ENCODE results near the gene OR2T11. TPM values are rescaled to one million over a fixed set of nuclear protein-coding genes. Genes with fewer than 3 reads are reported as not detected.

OR2T11 gene
- polyA plus RNA-seq, 1 donor = not detected

DNA sequence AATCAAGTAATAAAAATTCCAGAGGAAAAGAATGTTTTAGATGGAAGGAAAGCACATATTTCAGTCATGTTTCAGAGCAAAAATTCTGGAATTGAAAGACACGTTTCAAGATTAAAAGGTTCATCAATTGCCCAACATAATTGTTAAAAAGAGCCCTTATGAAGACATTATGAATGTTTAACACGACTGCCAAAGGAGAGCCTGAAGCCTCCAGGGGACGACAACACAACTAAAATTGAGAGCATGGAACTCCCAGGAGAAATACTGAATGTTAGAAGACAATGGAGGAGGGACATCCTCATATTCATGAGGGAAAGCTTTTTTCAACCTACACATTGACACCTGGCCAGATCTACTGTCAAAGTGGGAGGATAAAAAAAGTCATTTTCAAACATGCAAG, 16.0 kb downstream of the OR2T11 start:
- H3K27me3 ChIP-seq (ENCODE audit: control insufficient read depth, insufficient read depth, low read length) = no peaks in the 10 kb centered on the region
- no peak overlapping the region for H3K27ac ChIP-seq (ENCODE audit: low read length)
- H3K9me3 ChIP-seq (ENCODE audit: control insufficient read depth, low read depth, low read length) = no peaks in the 10 kb centered on the region
- no peak overlapping the region for H3K4me3 ChIP-seq (ENCODE audit: low read length)
- no peaks in the 10 kb centered on the region for H3K36me3 ChIP-seq (ENCODE audit: control insufficient read depth, insufficient read depth, low read length)
- H3K4me1 ChIP-seq (ENCODE audit: control insufficient read depth, insufficient read depth, low read length) = no peaks in the 10 kb centered on the region
- peak; percentile 24 to 28 for DNase-seq
- 10% methylated on average over 3 of the region's 3 CpGs for WGBS (ENCODE audit: insufficient coverage, low lambda C conversion rate)

- no peaks in the 10 kb centered on the region for H3K4me1 ChIP-seq (ENCODE audit: control insufficient read depth, insufficient read depth, low read length)
- H3K4me3 ChIP-seq (ENCODE audit: low read length) = no peak overlapping the region
- H3K9me3 ChIP-seq (ENCODE audit: control insufficient read depth, low read depth, low read length) = no peaks in the 10 kb centered on the region
- H3K27ac ChIP-seq (ENCODE audit: low read length) = no peak overlapping the region
- no CpG with 5 or more reads among the region's 7 CpGs for WGBS (ENCODE audit: insufficient coverage, low lambda C conversion rate)
- no peaks in the 10 kb centered on the region for H3K27me3 ChIP-seq (ENCODE audit: control insufficient read depth, insufficient read depth, low read length)
- no peak for DNase-seq
- H3K36me3 ChIP-seq (ENCODE audit: control insufficient read depth, insufficient read depth, low read length) = no peaks in the 10 kb centered on the region
Observed at GRCh38 chr1:248618119-248618518, 16.8 kb downstream of the OR2T11 start.

GRCh38 chr1:248613742-248614141, 21.1 kb downstream of the OR2T11 start:
- no peak overlapping the region for H3K27ac ChIP-seq (ENCODE audit: low read length)
- WGBS (ENCODE audit: insufficient coverage, low lambda C conversion rate) = no CpG with 5 or more reads among the region's 1 CpG
- no peaks in the 10 kb centered on the region for H3K9me3 ChIP-seq (ENCODE audit: control insufficient read depth, low read depth, low read length)
- no peaks in the 10 kb centered on the region for H3K27me3 ChIP-seq (ENCODE audit: control insufficient read depth, insufficient read depth, low read length)
- H3K36me3 ChIP-seq (ENCODE audit: control insufficient read depth, insufficient read depth, low read length) = no peaks in the 10 kb centered on the region
- no peak for DNase-seq
- H3K4me1 ChIP-seq (ENCODE audit: control insufficient read depth, insufficient read depth, low read length) = no peaks in the 10 kb centered on the region
- no peak overlapping the region for H3K4me3 ChIP-seq (ENCODE audit: low read length)

- no peaks in the 10 kb centered on the region for H3K9me3 ChIP-seq (ENCODE audit: control insufficient read depth, low read depth, low read length)
- H3K36me3 ChIP-seq (ENCODE audit: control insufficient read depth, insufficient read depth, low read length) = no peaks in the 10 kb centered on the region
- H3K4me3 ChIP-seq (ENCODE audit: low read length) = no peak overlapping the region
- no CpG with 5 or more reads among the region's 4 CpGs for WGBS (ENCODE audit: insufficient coverage, low lambda C conversion rate)
- DNase-seq = no peak
- H3K27me3 ChIP-seq (ENCODE audit: control insufficient read depth, insufficient read depth, low read length) = no peaks in the 10 kb centered on the region
- H3K4me1 ChIP-seq (ENCODE audit: control insufficient read depth, insufficient read depth, low read length) = no peaks in the 10 kb centered on the region
- H3K27ac ChIP-seq (ENCODE audit: low read length) = no peak overlapping the region
Observed at GRCh38 chr1:248611883-248612414, 22.9 kb downstream of the OR2T11 start.

GRCh38 chr1:248610301-248610700, 24.6 kb downstream of the OR2T11 start:
- H3K27ac ChIP-seq (ENCODE audit: low read length) = no peak overlapping the region
- 83% methylated on average over 1 of the region's 3 CpGs for WGBS (ENCODE audit: insufficient coverage, low lambda C conversion rate)
- no peaks in the 10 kb centered on the region for H3K4me1 ChIP-seq (ENCODE audit: control insufficient read depth, insufficient read depth, low read length)
- no peak for DNase-seq
- H3K27me3 ChIP-seq (ENCODE audit: control insufficient read depth, insufficient read depth, low read length) = no peaks in the 10 kb centered on the region
- no peak overlapping the region for H3K4me3 ChIP-seq (ENCODE audit: low read length)
- no peaks in the 10 kb centered on the region for H3K9me3 ChIP-seq (ENCODE audit: control insufficient read depth, low read depth, low read length)
- H3K36me3 ChIP-seq (ENCODE audit: control insufficient read depth, insufficient read depth, low read length) = no peaks in the 10 kb centered on the region

DNA sequence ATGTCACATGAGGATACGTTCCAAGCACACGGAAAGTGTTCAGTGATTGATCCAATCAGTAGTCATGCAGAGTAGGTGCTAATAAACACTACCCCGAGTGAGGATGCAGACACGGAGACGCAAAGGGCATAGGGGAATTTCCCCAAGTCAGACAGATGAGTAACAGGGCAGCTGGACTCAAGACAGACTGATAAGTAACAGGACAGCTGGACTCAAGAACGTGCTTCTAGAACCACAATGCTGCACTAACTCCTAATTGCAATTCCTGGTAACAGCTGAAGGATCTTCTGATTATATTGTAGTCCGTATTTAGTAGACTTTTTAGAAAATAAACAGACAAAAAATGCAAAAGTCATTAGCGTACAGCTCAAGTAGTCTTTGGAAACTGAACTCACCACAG, 35.5 kb downstream of the OR2T11 start:
- 100% methylated on average over 1 of the region's 8 CpGs for WGBS (ENCODE audit: insufficient coverage, low lambda C conversion rate)
- Histone ChIP-seq H3K27me3 (ENCODE audit: control insufficient read depth, insufficient read depth, low read length) (no peaks in the 10 kb centered on the region), H3K4me3 (ENCODE audit: low read length) (no peak overlapping the region), H3K36me3 (ENCODE audit: control insufficient read depth, insufficient read depth, low read length) (no peaks in the 10 kb centered on the region), H3K4me1 (ENCODE audit: control insufficient read depth, insufficient read depth, low read length) (no peaks in the 10 kb centered on the region), H3K27ac (ENCODE audit: low read length) (no peak overlapping the region), H3K9me3 (ENCODE audit: control insufficient read depth, low read depth, low read length) (no peaks in the 10 kb centered on the region)
- no peak for DNase-seq

GRCh38 chr1:248597589-248597988, 37.3 kb downstream of the OR2T11 start, which contains the start of gene OR2T10:
OR2T10 (minus strand) TSS chr1:248597700; CDS start chr1:248593768, 3,932 bp downstream.
- Histone ChIP-seq H3K4me3 (ENCODE audit: low read length) (no peak within 1 kb of the TSS), H3K4me1 (ENCODE audit: control insufficient read depth, insufficient read depth, low read length) (no peaks in the 10 kb centered on the region), H3K9me3 (ENCODE audit: control insufficient read depth, low read depth, low read length) (no peaks in the 10 kb centered on the region), H3K27ac (ENCODE audit: low read length) (no peak within 1 kb of the TSS), H3K36me3 (ENCODE audit: control insufficient read depth, insufficient read depth, low read length) (no peaks in the 10 kb centered on the region), H3K27me3 (ENCODE audit: control insufficient read depth, insufficient read depth, low read length) (no peaks in the 10 kb centered on the region)
- no CpG with 5 or more reads among the region's 6 CpGs for WGBS (ENCODE audit: insufficient coverage, low lambda C conversion rate)
- no peak for DNase-seq

GRCh38 chr1:248596615-248597014, 38.3 kb downstream of the OR2T11 start:
- Histone ChIP-seq H3K36me3 (ENCODE audit: control insufficient read depth, insufficient read depth, low read length) (no peaks in the 10 kb centered on the region), H3K27ac (ENCODE audit: low read length) (no peak overlapping the region), H3K4me3 (ENCODE audit: low read length) (no peak overlapping the region), H3K27me3 (ENCODE audit: control insufficient read depth, insufficient read depth, low read length) (no peaks in the 10 kb centered on the region), H3K4me1 (ENCODE audit: control insufficient read depth, insufficient read depth, low read length) (no peaks in the 10 kb centered on the region), H3K9me3 (ENCODE audit: control insufficient read depth, low read depth, low read length) (no peaks in the 10 kb centered on the region)
- DNase-seq = no peak
- no CpG with 5 or more reads among the region's 2 CpGs for WGBS (ENCODE audit: insufficient coverage, low lambda C conversion rate)

GRCh38 chr1:248593226-248593625, 41.7 kb downstream of the OR2T11 start:
- WGBS (ENCODE audit: insufficient coverage, low lambda C conversion rate) = no CpG with 5 or more reads among the region's 5 CpGs
- H3K36me3 ChIP-seq (ENCODE audit: control insufficient read depth, insufficient read depth, low read length) = no peaks in the 10 kb centered on the region
- H3K4me1 ChIP-seq (ENCODE audit: control insufficient read depth, insufficient read depth, low read length) = no peaks in the 10 kb centered on the region
- DNase-seq = no peak
- H3K27me3 ChIP-seq (ENCODE audit: control insufficient read depth, insufficient read depth, low read length) = no peaks in the 10 kb centered on the region
- no peak overlapping the region for H3K27ac ChIP-seq (ENCODE audit: low read length)
- H3K9me3 ChIP-seq (ENCODE audit: control insufficient read depth, low read depth, low read length) = peaks cover 3% of the 10 kb centered on the region
- H3K4me3 ChIP-seq (ENCODE audit: low read length) = no peak overlapping the region

GRCh38 chr1:248592655-248593054, 42.2 kb downstream of the OR2T11 start:
- Histone ChIP-seq H3K27me3 (ENCODE audit: control insufficient read depth, insufficient read depth, low read length) (no peaks in the 10 kb centered on the region), H3K4me3 (ENCODE audit: low read length) (no peak overlapping the region), H3K4me1 (ENCODE audit: control insufficient read depth, insufficient read depth, low read length) (no peaks in the 10 kb centered on the region), H3K9me3 (ENCODE audit: control insufficient read depth, low read depth, low read length) (peaks cover 3% of the 10 kb centered on the region), H3K27ac (ENCODE audit: low read length) (no peak overlapping the region), H3K36me3 (ENCODE audit: control insufficient read depth, insufficient read depth, low read length) (no peaks in the 10 kb centered on the region)
- no peak for DNase-seq
- 83% methylated on average over 1 of the region's 1 CpG for WGBS (ENCODE audit: insufficient coverage, low lambda C conversion rate)

- H3K36me3 ChIP-seq (ENCODE audit: control insufficient read depth, insufficient read depth, low read length) = no peaks in the 10 kb centered on the region
- no peak overlapping the region for H3K4me3 ChIP-seq (ENCODE audit: low read length)
- no peak overlapping the region for H3K27ac ChIP-seq (ENCODE audit: low read length)
- WGBS (ENCODE audit: insufficient coverage, low lambda C conversion rate) = 80% methylated on average over 1 of the region's 17 CpGs
- H3K4me1 ChIP-seq (ENCODE audit: control insufficient read depth, insufficient read depth, low read length) = no peaks in the 10 kb centered on the region
- no peak for DNase-seq
- no peaks in the 10 kb centered on the region for H3K27me3 ChIP-seq (ENCODE audit: control insufficient read depth, insufficient read depth, low read length)
- peaks cover 3% of the 10 kb centered on the region for H3K9me3 ChIP-seq (ENCODE audit: control insufficient read depth, low read depth, low read length)
Observed at GRCh38 chr1:248590055-248590454, 44.8 kb downstream of the OR2T11 start.

Data from large intestine (tissue), 3 donors.